ENCODE measurements around the gene LDLRAP1.

The LDLRAP1 gene

GRCh38 chr1:25532970-25533369 lies 10.4 kb upstream of the LDLRAP1 start:
- no peak overlapping the region for H2AFZ ChIP-seq (ENCODE audit: low read depth, low read length)

GRCh38 chr1:25533775-25534409 lies 9.5 kb upstream of the LDLRAP1 start:
- no peak overlapping the region for H3K9ac ChIP-seq (ENCODE audit: low read length)
- no peak overlapping the region for H3K4me3 ChIP-seq (ENCODE audit: low read length)
- no peak overlapping the region for H2AFZ ChIP-seq (ENCODE audit: low read depth, low read length)
- no peak overlapping the region for H3K27ac ChIP-seq (ENCODE audit: low read length)
- H4K20me1 ChIP-seq (ENCODE audit: insufficient read depth, low read length): no peaks in the 10 kb centered on the region
- H3K4me2 ChIP-seq (ENCODE audit: low read length): no peak overlapping the region
- no peaks in the 10 kb centered on the region for H3K36me3 ChIP-seq (replicated peaks; ENCODE audit: low read depth, low read length)
- no peaks in the 10 kb centered on the region for H3K27me3 ChIP-seq (ENCODE audit: low read depth, low read length)
- no peaks in the 10 kb centered on the region for H3K4me1 ChIP-seq (ENCODE audit: low read length)
- TF ChIP-seq CTCF (IDR thresholded peaks at IDR 0.05; ENCODE audit: low read depth, low read length) (no peak), EZH2phosphoT487 (IDR thresholded peaks at IDR 0.05; ENCODE audit: low read depth) (no peak)
- no peaks in the 10 kb centered on the region for H3K79me2 ChIP-seq (ENCODE audit: low read length)
- H3K9me3 ChIP-seq (ENCODE audit: insufficient read depth, low read length): no peaks in the 10 kb centered on the region

More at GRCh38 chr1:25532970-25533369, 10.4 kb upstream of the LDLRAP1 start:
- TF ChIP-seq EZH2phosphoT487 (IDR thresholded peaks at IDR 0.05; ENCODE audit: low read depth) (no peak), CTCF (IDR thresholded peaks at IDR 0.05; ENCODE audit: low read depth, low read length) (no peak)
- no peak overlapping the region for H3K27ac ChIP-seq (ENCODE audit: low read length)
- no peaks in the 10 kb centered on the region for H3K36me3 ChIP-seq (replicated peaks; ENCODE audit: low read depth, low read length)
- H3K9ac ChIP-seq (ENCODE audit: low read length): no peak overlapping the region
- H3K27me3 ChIP-seq (ENCODE audit: low read depth, low read length): no peaks in the 10 kb centered on the region
- H4K20me1 ChIP-seq (ENCODE audit: insufficient read depth, low read length): no peaks in the 10 kb centered on the region
- H3K79me2 ChIP-seq (ENCODE audit: low read length): no peaks in the 10 kb centered on the region
- no peaks in the 10 kb centered on the region for H3K4me1 ChIP-seq (ENCODE audit: low read length)
- H3K4me2 ChIP-seq (ENCODE audit: low read length): no peak overlapping the region
- no peaks in the 10 kb centered on the region for H3K9me3 ChIP-seq (ENCODE audit: insufficient read depth, low read length)
- H3K4me3 ChIP-seq (ENCODE audit: low read length): no peak overlapping the region

GRCh38 chr1:25534410-25534788 lies 9.0 kb upstream of the LDLRAP1 start:
- Histone ChIP-seq H3K36me3 (replicated peaks; ENCODE audit: low read depth, low read length) (no peaks in the 10 kb centered on the region), H3K27ac (ENCODE audit: low read length) (no peak overlapping the region), H2AFZ (ENCODE audit: low read depth, low read length) (no peak overlapping the region), H3K4me2 (ENCODE audit: low read length) (no peak overlapping the region), H3K79me2 (ENCODE audit: low read length) (no peaks in the 10 kb centered on the region), H3K4me1 (ENCODE audit: low read length) (no peaks in the 10 kb centered on the region), H4K20me1 (ENCODE audit: insufficient read depth, low read length) (no peaks in the 10 kb centered on the region), H3K27me3 (ENCODE audit: low read depth, low read length) (no peaks in the 10 kb centered on the region), H3K9me3 (ENCODE audit: insufficient read depth, low read length) (no peaks in the 10 kb centered on the region), H3K9ac (ENCODE audit: low read length) (no peak overlapping the region), H3K4me3 (ENCODE audit: low read length) (no peak overlapping the region)
- TF ChIP-seq CTCF (IDR thresholded peaks at IDR 0.05; ENCODE audit: low read depth, low read length): no peak
- no peak for TF ChIP-seq EZH2phosphoT487 (IDR thresholded peaks at IDR 0.05; ENCODE audit: low read depth)

GRCh38 chr1:25536124-25536523 lies 7.3 kb upstream of the LDLRAP1 start:
- Histone ChIP-seq H3K4me3 (ENCODE audit: low read length) (no peak overlapping the region), H4K20me1 (ENCODE audit: insufficient read depth, low read length) (no peaks in the 10 kb centered on the region), H3K9ac (ENCODE audit: low read length) (no peak overlapping the region), H3K4me1 (ENCODE audit: low read length) (no peaks in the 10 kb centered on the region), H3K4me2 (ENCODE audit: low read length) (no peak overlapping the region), H2AFZ (ENCODE audit: low read depth, low read length) (no peak overlapping the region), H3K27me3 (ENCODE audit: low read depth, low read length) (no peaks in the 10 kb centered on the region), H3K27ac (ENCODE audit: low read length) (no peak overlapping the region), H3K9me3 (ENCODE audit: insufficient read depth, low read length) (no peaks in the 10 kb centered on the region), H3K79me2 (ENCODE audit: low read length) (no peaks in the 10 kb centered on the region), H3K36me3 (replicated peaks; ENCODE audit: low read depth, low read length) (no peaks in the 10 kb centered on the region)
- TF ChIP-seq CTCF (IDR thresholded peaks at IDR 0.05; ENCODE audit: low read depth, low read length): no peak
- no peak for TF ChIP-seq EZH2phosphoT487 (IDR thresholded peaks at IDR 0.05; ENCODE audit: low read depth)

Measured in OCI-LY3 (cell line).